ENCODE measurements around the gene RHOD.

RHOD gene

GRCh38 chr11:67023957-67024353, 32.7 kb upstream of the RHOD start:
- intact Hi-C loops (cut with DNase I; ENCODE audit: low total_unique reads) = no loop called here
- Histone ChIP-seq H3K4me1 (peaks cover 0 to 46% (median 17%) of the 10 kb centered on the region in 4 donors), H3K27me3 (peaks cover 0 to 4% of the 10 kb centered on the region in 2 donors), H3K36me3 (no peaks in the 10 kb centered on the region), H3K27ac (peak overlapping the region in 1 of 2 donors; percentile 10), H3K9me3 (no peaks in the 10 kb centered on the region), H3K4me3 (peak overlapping the region; percentile 50 to 61)
- TF ChIP-seq, protein P1, sequence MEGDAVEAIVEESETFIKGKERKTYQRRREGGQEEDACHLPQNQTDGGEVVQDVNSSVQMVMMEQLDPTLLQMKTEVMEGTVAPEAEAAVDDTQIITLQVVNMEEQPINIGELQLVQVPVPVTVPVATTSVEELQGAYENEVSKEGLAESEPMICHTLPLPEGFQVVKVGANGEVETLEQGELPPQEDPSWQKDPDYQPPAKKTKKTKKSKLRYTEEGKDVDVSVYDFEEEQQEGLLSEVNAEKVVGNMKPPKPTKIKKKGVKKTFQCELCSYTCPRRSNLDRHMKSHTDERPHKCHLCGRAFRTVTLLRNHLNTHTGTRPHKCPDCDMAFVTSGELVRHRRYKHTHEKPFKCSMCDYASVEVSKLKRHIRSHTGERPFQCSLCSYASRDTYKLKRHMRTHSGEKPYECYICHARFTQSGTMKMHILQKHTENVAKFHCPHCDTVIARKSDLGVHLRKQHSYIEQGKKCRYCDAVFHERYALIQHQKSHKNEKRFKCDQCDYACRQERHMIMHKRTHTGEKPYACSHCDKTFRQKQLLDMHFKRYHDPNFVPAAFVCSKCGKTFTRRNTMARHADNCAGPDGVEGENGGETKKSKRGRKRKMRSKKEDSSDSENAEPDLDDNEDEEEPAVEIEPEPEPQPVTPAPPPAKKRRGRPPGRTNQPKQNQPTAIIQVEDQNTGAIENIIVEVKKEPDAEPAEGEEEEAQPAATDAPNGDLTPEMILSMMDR (IDR thresholded peaks at IDR 0.05) = no peak
- DNase-seq = no peak

- Histone ChIP-seq H3K27ac (no peak overlapping the region), H3K27me3 (peaks cover 0 to 4% of the 10 kb centered on the region in 2 donors), H3K9me3 (no peaks in the 10 kb centered on the region), H3K36me3 (no peaks in the 10 kb centered on the region), H3K4me1 (peaks cover 0 to 46% (median 17%) of the 10 kb centered on the region in 4 donors), H3K4me3 (no peak overlapping the region)
- TF ChIP-seq, protein P1 (IDR thresholded peaks at IDR 0.05) = no peak
- DNase-seq = no peak
- intact Hi-C loops (cut with DNase I; ENCODE audit: low total_unique reads) = no loop called here
Measured at GRCh38 chr11:67024410-67024809, 32.2 kb upstream of the RHOD start.

GRCh38 chr11:67024966-67025365, 31.7 kb upstream of the RHOD start:
- no peak overlapping the region for H3K4me3 ChIP-seq
- no peaks in the 10 kb centered on the region for H3K9me3 ChIP-seq
- DNase-seq = no peak
- H3K4me1 ChIP-seq = peaks cover 0 to 46% (median 17%) of the 10 kb centered on the region in 4 donors
- H3K27ac ChIP-seq = no peak overlapping the region
- intact Hi-C loops (cut with DNase I; ENCODE audit: low total_unique reads) = no loop called here
- H3K27me3 ChIP-seq = peaks cover 0 to 4% of the 10 kb centered on the region in 2 donors
- TF ChIP-seq, protein P1 (IDR thresholded peaks at IDR 0.05) = no peak
- no peaks in the 10 kb centered on the region for H3K36me3 ChIP-seq

GRCh38 chr11:67025750-67026149, 30.9 kb upstream of the RHOD start:
- intact Hi-C loops (cut with DNase I; ENCODE audit: low total_unique reads) = no loop called here
- no peak overlapping the region for H3K4me3 ChIP-seq
- TF ChIP-seq, protein P1 (IDR thresholded peaks at IDR 0.05) = no peak
- no peaks in the 10 kb centered on the region for H3K36me3 ChIP-seq
- peaks cover 0 to 46% (median 17%) of the 10 kb centered on the region in 4 donors for H3K4me1 ChIP-seq
- peaks cover 0 to 4% of the 10 kb centered on the region in 2 donors for H3K27me3 ChIP-seq
- DNase-seq = no peak
- H3K9me3 ChIP-seq = no peaks in the 10 kb centered on the region
- no peak overlapping the region for H3K27ac ChIP-seq

GRCh38 chr11:67026941-67027340, 29.7 kb upstream of the RHOD start:
- Histone ChIP-seq H3K36me3 (no peaks in the 10 kb centered on the region), H3K4me3 (no peak overlapping the region), H3K27me3 (peaks cover 0 to 4% of the 10 kb centered on the region in 2 donors), H3K9me3 (no peaks in the 10 kb centered on the region), H3K27ac (no peak overlapping the region), H3K4me1 (peaks cover 0 to 52% (median 18%) of the 10 kb centered on the region in 4 donors)
- intact Hi-C loops (cut with DNase I; ENCODE audit: low total_unique reads) = no loop called here
- no peak for DNase-seq
- TF ChIP-seq, protein P1 (IDR thresholded peaks at IDR 0.05) = no peak

- TF ChIP-seq, protein P1 (IDR thresholded peaks at IDR 0.05) = no peak
- Histone ChIP-seq H3K4me1 (peaks cover 0 to 52% (median 17%) of the 10 kb centered on the region in 4 donors), H3K4me3 (no peak overlapping the region), H3K27me3 (peaks cover 0 to 4% of the 10 kb centered on the region in 2 donors), H3K27ac (no peak overlapping the region), H3K9me3 (no peaks in the 10 kb centered on the region), H3K36me3 (no peaks in the 10 kb centered on the region)
- intact Hi-C loops (cut with DNase I; ENCODE audit: low total_unique reads) = no loop called here
- DNase-seq = no peak
Measured at GRCh38 chr11:67027483-67027930, 29.1 kb upstream of the RHOD start.
